ENCODE data around the gene MTMR2. TPM values are rescaled to one million over a fixed set of nuclear protein-coding genes. Genes with fewer than 3 reads are reported as not detected.
A peak's percentile ranks its signal among the peaks of the same experiment; 100 is the strongest.

The MTMR2 gene
- 36.4 TPM for polyA plus RNA-seq (2013, experiment 1 of 2)
- polyA plus RNA-seq (2013, experiment 2 of 2), result 36.5 TPM

- Histone ChIP-seq H2BK120ac (ENCODE audit: low read depth, low read length) (peak within 1 kb of the TSS; percentile 84), H3K18ac (ENCODE audit: low read length) (peak within 1 kb of the TSS; percentile 98), H2BK12ac (ENCODE audit: low read length) (peak within 1 kb of the TSS; percentile 59), H2BK5ac (ENCODE audit: low read length) (peak within 1 kb of the TSS; percentile 83), H3K23ac (ENCODE audit: low read depth, low read length, poor library complexity) (peak within 1 kb of the TSS; percentile 98), H3K4me2 (ENCODE audit: insufficient read depth, low read length, poor library complexity, severe bottlenecking) (peak within 1 kb of the TSS; percentile 52), H3K9me3 (replicated peaks in 1 of 2; ENCODE audit: control insufficient read depth in 2 of 2, insufficient read depth in 1 of 2, low read depth in 1 of 2, low read length in 2 of 2) (peaks cover 0 to 4% of the 10 kb centered on the region in 2 donors), H4K8ac (ENCODE audit: low read depth, low read length) (no peak within 1 kb of the TSS), H3K27me3 (ENCODE audit: control insufficient read depth in 3 of 3, insufficient read depth in 3 of 3, low read depth in 1 of 3, low read length in 3 of 3) (no peaks in the 10 kb centered on the region), H3K4me1 (ENCODE audit: control insufficient read depth in 2 of 2, insufficient read depth in 1 of 2, low read depth in 1 of 2, low read length in 2 of 2) (peaks cover 2 to 14% of the 10 kb centered on the region in 2 donors), H3K27ac (replicated peaks; ENCODE audit: low read length) (peak within 1 kb of the TSS; percentile 93), H3K79me1 (ENCODE audit: low read depth, low read length) (no peaks in the 10 kb centered on the region), H4K91ac (ENCODE audit: low read depth, low read length, poor library complexity) (no peak within 1 kb of the TSS), H3K14ac (ENCODE audit: low read length) (peak within 1 kb of the TSS; percentile 72), H3K36me3 (replicated peaks in 1 of 2; ENCODE audit: control insufficient read depth in 2 of 2, insufficient read depth in 2 of 2, low read length in 2 of 2) (peaks cover 0 to 2% of the 10 kb centered on the region in 2 donors), H2AFZ (ENCODE audit: low read length) (peak within 1 kb of the TSS; percentile 98), H3K4ac (ENCODE audit: low read length) (peak within 1 kb of the TSS; percentile 67), H3K4me3 (ENCODE audit: low read length in 2 of 2) (peak within 1 kb of the TSS; percentile 86 to 98), H2AK5ac (ENCODE audit: low read depth, low read length) (no peak within 1 kb of the TSS), H2BK15ac (ENCODE audit: low read length) (peak within 1 kb of the TSS; percentile 51), H3K9ac (ENCODE audit: low read depth, low read length, poor library complexity) (peak within 1 kb of the TSS; percentile 87)
- peak; percentile 76 for DNase-seq (ENCODE audit: low spot score)
- WGBS, 2 donors (ENCODE audit: extremely low coverage in 2 of 2, insufficient read length in 2 of 2, insufficient replicate concordance in 1 of 2), result no CpG with 5 or more reads among the region's 49 CpGs
Measured at GRCh38 chr11:95923728-95924413, at the start of gene MTMR2. MTMR2 (minus strand) TSS chr11:95924107; CDS start chr11:95923954, 153 bp downstream.

- Histone ChIP-seq H3K4ac (ENCODE audit: low read length) (no peak overlapping the region), H3K18ac (ENCODE audit: low read length) (no peak overlapping the region), H3K79me1 (ENCODE audit: low read depth, low read length) (no peaks in the 10 kb centered on the region), H3K36me3 (replicated peaks in 1 of 2; ENCODE audit: control insufficient read depth in 2 of 2, insufficient read depth in 2 of 2, low read length in 2 of 2) (no peaks in the 10 kb centered on the region), H3K23ac (ENCODE audit: low read depth, low read length, poor library complexity) (no peak overlapping the region), H3K27me3 (ENCODE audit: control insufficient read depth in 3 of 3, insufficient read depth in 3 of 3, low read depth in 1 of 3, low read length in 3 of 3) (no peaks in the 10 kb centered on the region), H2BK120ac (ENCODE audit: low read depth, low read length) (no peak overlapping the region), H2BK15ac (ENCODE audit: low read length) (no peak overlapping the region), H3K14ac (ENCODE audit: low read length) (no peak overlapping the region), H3K27ac (replicated peaks; ENCODE audit: low read length) (no peak overlapping the region), H2AFZ (ENCODE audit: low read length) (no peak overlapping the region), H3K9me3 (replicated peaks in 1 of 2; ENCODE audit: control insufficient read depth in 2 of 2, insufficient read depth in 1 of 2, low read depth in 1 of 2, low read length in 2 of 2) (peaks cover 0 to 10% of the 10 kb centered on the region in 2 donors), H3K4me1 (ENCODE audit: control insufficient read depth in 2 of 2, insufficient read depth in 1 of 2, low read depth in 1 of 2, low read length in 2 of 2) (no peaks in the 10 kb centered on the region), H3K4me2 (ENCODE audit: insufficient read depth, low read length, poor library complexity, severe bottlenecking) (no peak overlapping the region), H4K91ac (ENCODE audit: low read depth, low read length, poor library complexity) (no peak overlapping the region), H3K4me3 (ENCODE audit: low read length in 2 of 2) (no peak overlapping the region), H2BK12ac (ENCODE audit: low read length) (no peak overlapping the region), H2AK5ac (ENCODE audit: low read depth, low read length) (no peak overlapping the region), H2BK5ac (ENCODE audit: low read length) (no peak overlapping the region), H4K8ac (ENCODE audit: low read depth, low read length) (no peak overlapping the region), H3K9ac (ENCODE audit: low read depth, low read length, poor library complexity) (no peak overlapping the region)
- WGBS, 2 donors (ENCODE audit: extremely low coverage in 2 of 2, insufficient read length in 2 of 2, insufficient replicate concordance in 1 of 2), result no CpG with 5 or more reads among the region's 2 CpGs
- no peak for DNase-seq (ENCODE audit: low spot score)
Measured at GRCh38 chr11:95972060-95972459, 48.2 kb upstream of the MTMR2 start.

GRCh38 chr11:95968585-95968984 is 44.7 kb upstream of the MTMR2 start:
- H3K36me3 ChIP-seq (replicated peaks in 1 of 2; ENCODE audit: control insufficient read depth in 2 of 2, insufficient read depth in 2 of 2, low read length in 2 of 2), result no peaks in the 10 kb centered on the region
- H2AK5ac ChIP-seq (ENCODE audit: low read depth, low read length), result no peak overlapping the region
- no peak overlapping the region for H3K18ac ChIP-seq (ENCODE audit: low read length)
- no peak overlapping the region for H3K27ac ChIP-seq (replicated peaks; ENCODE audit: low read length)
- no peak overlapping the region for H3K23ac ChIP-seq (ENCODE audit: low read depth, low read length, poor library complexity)
- no CpG with 5 or more reads among the region's 1 CpG for WGBS, 2 donors (ENCODE audit: extremely low coverage in 2 of 2, insufficient read length in 2 of 2, insufficient replicate concordance in 1 of 2)
- no peak for DNase-seq (ENCODE audit: low spot score)
- H4K8ac ChIP-seq (ENCODE audit: low read depth, low read length), result no peak overlapping the region
- H2AFZ ChIP-seq (ENCODE audit: low read length), result no peak overlapping the region
- no peak overlapping the region for H4K91ac ChIP-seq (ENCODE audit: low read depth, low read length, poor library complexity)
- no peaks in the 10 kb centered on the region for H3K27me3 ChIP-seq (ENCODE audit: control insufficient read depth in 3 of 3, insufficient read depth in 3 of 3, low read depth in 1 of 3, low read length in 3 of 3)
- no peak overlapping the region for H3K4me2 ChIP-seq (ENCODE audit: insufficient read depth, low read length, poor library complexity, severe bottlenecking)
- H3K9ac ChIP-seq (ENCODE audit: low read depth, low read length, poor library complexity), result no peak overlapping the region
- no peak overlapping the region for H2BK15ac ChIP-seq (ENCODE audit: low read length)
- no peak overlapping the region for H2BK120ac ChIP-seq (ENCODE audit: low read depth, low read length)
- no peak overlapping the region for H3K4me3 ChIP-seq (ENCODE audit: low read length in 2 of 2)
- H3K4ac ChIP-seq (ENCODE audit: low read length), result no peak overlapping the region
- peaks cover 0 to 10% of the 10 kb centered on the region in 2 donors for H3K9me3 ChIP-seq (replicated peaks in 1 of 2; ENCODE audit: control insufficient read depth in 2 of 2, insufficient read depth in 1 of 2, low read depth in 1 of 2, low read length in 2 of 2)
- H3K4me1 ChIP-seq (ENCODE audit: control insufficient read depth in 2 of 2, insufficient read depth in 1 of 2, low read depth in 1 of 2, low read length in 2 of 2), result no peaks in the 10 kb centered on the region
- H2BK12ac ChIP-seq (ENCODE audit: low read length), result no peak overlapping the region
- no peak overlapping the region for H3K14ac ChIP-seq (ENCODE audit: low read length)
- H2BK5ac ChIP-seq (ENCODE audit: low read length), result no peak overlapping the region
- no peaks in the 10 kb centered on the region for H3K79me1 ChIP-seq (ENCODE audit: low read depth, low read length)

GRCh38 chr11:95964281-95964680 is 40.4 kb upstream of the MTMR2 start:
- no peak overlapping the region for H3K14ac ChIP-seq (ENCODE audit: low read length)
- no peak overlapping the region for H3K9ac ChIP-seq (ENCODE audit: low read depth, low read length, poor library complexity)
- no peaks in the 10 kb centered on the region for H3K4me1 ChIP-seq (ENCODE audit: control insufficient read depth in 2 of 2, insufficient read depth in 1 of 2, low read depth in 1 of 2, low read length in 2 of 2)
- H3K79me1 ChIP-seq (ENCODE audit: low read depth, low read length), result no peaks in the 10 kb centered on the region
- peaks cover 0 to 10% of the 10 kb centered on the region in 2 donors for H3K9me3 ChIP-seq (replicated peaks in 1 of 2; ENCODE audit: control insufficient read depth in 2 of 2, insufficient read depth in 1 of 2, low read depth in 1 of 2, low read length in 2 of 2)
- no peak overlapping the region for H2AK5ac ChIP-seq (ENCODE audit: low read depth, low read length)
- no peak overlapping the region for H2BK15ac ChIP-seq (ENCODE audit: low read length)
- H3K18ac ChIP-seq (ENCODE audit: low read length), result no peak overlapping the region
- no peak overlapping the region for H3K4me2 ChIP-seq (ENCODE audit: insufficient read depth, low read length, poor library complexity, severe bottlenecking)
- no peak overlapping the region for H2BK12ac ChIP-seq (ENCODE audit: low read length)
- no peak overlapping the region for H2AFZ ChIP-seq (ENCODE audit: low read length)
- H3K27me3 ChIP-seq (ENCODE audit: control insufficient read depth in 3 of 3, insufficient read depth in 3 of 3, low read depth in 1 of 3, low read length in 3 of 3), result no peaks in the 10 kb centered on the region
- WGBS, 2 donors (ENCODE audit: extremely low coverage in 2 of 2, insufficient read length in 2 of 2, insufficient replicate concordance in 1 of 2), result no CpG with 5 or more reads among the region's 1 CpG
- H3K27ac ChIP-seq (replicated peaks; ENCODE audit: low read length), result no peak overlapping the region
- no peak overlapping the region for H3K4ac ChIP-seq (ENCODE audit: low read length)
- H3K36me3 ChIP-seq (replicated peaks in 1 of 2; ENCODE audit: control insufficient read depth in 2 of 2, insufficient read depth in 2 of 2, low read length in 2 of 2), result no peaks in the 10 kb centered on the region
- H2BK120ac ChIP-seq (ENCODE audit: low read depth, low read length), result no peak overlapping the region
- no peak overlapping the region for H3K4me3 ChIP-seq (ENCODE audit: low read length in 2 of 2)
- no peak overlapping the region for H4K91ac ChIP-seq (ENCODE audit: low read depth, low read length, poor library complexity)
- no peak overlapping the region for H4K8ac ChIP-seq (ENCODE audit: low read depth, low read length)
- no peak overlapping the region for H2BK5ac ChIP-seq (ENCODE audit: low read length)
- no peak for DNase-seq (ENCODE audit: low spot score)
- H3K23ac ChIP-seq (ENCODE audit: low read depth, low read length, poor library complexity), result no peak overlapping the region
